Osteocyte (in vitro differentiated cells): ENCODE measurements around the gene SHMT1. TPM values are rescaled to one million over a fixed set of nuclear protein-coding genes. Genes with fewer than 3 reads are reported as not detected.
"Not testable (repeated sequence)": the region's sequence is repeated elsewhere in the genome, so short reads cannot be mapped to it uniquely, and the experiment has no call there.

Source experiments
- DNase-seq: peaks from one replicate; pipeline ENCODE4 v3.0.0; 2021; ENCODE audit warnings: mixed read lengths; ENCODE audit not compliant: unreplicated experiment; ENCODE audit errors: extremely low spot score
- H3K27ac Mint-ChIP-seq: one replicate; pipeline ENCODE4 v1.8.0; 2021; ENCODE audit warnings: mild to moderate bottlenecking, mixed read lengths; ENCODE audit not compliant: unreplicated experiment
- H3K27me3 Mint-ChIP-seq: one replicate; pipeline ENCODE4 v1.8.0; 2021; ENCODE audit warnings: mixed read lengths; ENCODE audit not compliant: unreplicated experiment
- H3K36me3 Mint-ChIP-seq: one replicate; pipeline ENCODE4 v1.8.0; 2021; ENCODE audit warnings: mixed read lengths; ENCODE audit not compliant: unreplicated experiment
- H3K4me1 Mint-ChIP-seq: one replicate; pipeline ENCODE4 v1.8.0; 2021; ENCODE audit warnings: mixed read lengths; ENCODE audit not compliant: unreplicated experiment
- H3K4me3 Mint-ChIP-seq: one replicate; pipeline ENCODE4 v1.8.0; 2021; ENCODE audit warnings: mild to moderate bottlenecking, moderate library complexity, mixed read lengths; ENCODE audit not compliant: unreplicated experiment
- H3K9me3 Mint-ChIP-seq: one replicate; pipeline ENCODE4 v1.8.0; 2021; ENCODE audit warnings: mixed read lengths; ENCODE audit not compliant: unreplicated experiment
- CTCF ChIP-seq: fragments of 200-600 bp; sonication (generic); IDR thresholded peaks from 2 replicates; pipeline ENCODE4 v1.5.0; 2021; ENCODE audit warnings: antibody characterized with exemption, mild to moderate bottlenecking, moderate library complexity
- long read RNA-seq: library from polyadenylated mRNA; unstranded; transcript quantifications from one replicate; pipeline ENCODE4 v2.0.0, GENCODE V29; 2021
- total RNA-seq: library from RNA; stranded (reverse); gene quantifications from 2 replicates; pipeline ENCODE4 v1.2.1, GENCODE V29; 2021

The SHMT1 gene
- total RNA-seq = 5.4 and 5.8 TPM in 2 replicates
- long read RNA-seq, transcript SHMT1-203 (11 exons, 1,656 nt) = minor isoform, 7 of 39 reads
- long read RNA-seq, transcript SHMT1-201 (12 exons, 2,464 nt) = major isoform, 18 of 39 reads
- long read RNA-seq, partial matches to known transcripts = 1 of 39 reads
- long read RNA-seq, other reads (novel, unspliced or antisense) = 12 of 39 reads

GRCh38 chr17:18363101-18364049 is at the start of gene SHMT1:
Gene SHMT1, minus strand, starts transcription at chr17:18363550. Its CDS starts 7,569 bp downstream, at chr17:18355981.
- no peak for TF ChIP-seq CTCF
- peak; percentile 95 for DNase-seq
- Mint-ChIP-seq H3K4me1 (peaks cover 8% of the 10 kb centered on the region), H3K9me3 (no peaks in the 10 kb centered on the region), H3K27me3 (no peaks in the 10 kb centered on the region), H3K4me3 (peak within 1 kb of the TSS; percentile 87), H3K27ac (no peak within 1 kb of the TSS), H3K36me3 (no peaks in the 10 kb centered on the region)

- Mint-ChIP-seq H3K27ac (peak overlapping the region; percentile 95), H3K4me1 (peaks cover 13% of the 10 kb centered on the region), H3K4me3 (peak overlapping the region; percentile 92)
- not testable (repeated sequence) for DNase-seq, H3K27me3 Mint-ChIP-seq, H3K36me3 Mint-ChIP-seq, H3K9me3 Mint-ChIP-seq
Measured at GRCh38 chr17:18412001-18412538, 48.7 kb upstream of the SHMT1 start.

- DNase-seq, H3K27me3 Mint-ChIP-seq, H3K36me3 Mint-ChIP-seq, H3K9me3 Mint-ChIP-seq: not testable (repeated sequence)
- Mint-ChIP-seq H3K27ac (peak overlapping the region; percentile 95), H3K4me3 (peak overlapping the region; percentile 92), H3K4me1 (peaks cover 13% of the 10 kb centered on the region)
Measured at GRCh38 chr17:18411377-18411864, 48.1 kb upstream of the SHMT1 start.

GRCh38 chr17:18410736-18411135 is 47.4 kb upstream of the SHMT1 start:
- not testable (repeated sequence) for DNase-seq, H3K27me3 Mint-ChIP-seq, H3K36me3 Mint-ChIP-seq, H3K9me3 Mint-ChIP-seq
- H3K4me1 Mint-ChIP-seq = peaks cover 13% of the 10 kb centered on the region
- H3K27ac Mint-ChIP-seq = peak overlapping the region; percentile 95
- peak overlapping the region; percentile 92 for H3K4me3 Mint-ChIP-seq

GRCh38 chr17:18409321-18409720 is 46.0 kb upstream of the SHMT1 start:
- H3K27ac Mint-ChIP-seq, H3K27me3 Mint-ChIP-seq, H3K36me3 Mint-ChIP-seq, H3K9me3 Mint-ChIP-seq, DNase-seq, H3K4me3 Mint-ChIP-seq: not testable (repeated sequence)
- peaks cover 13% of the 10 kb centered on the region for H3K4me1 Mint-ChIP-seq

- H3K27me3 Mint-ChIP-seq, H3K9me3 Mint-ChIP-seq, H3K27ac Mint-ChIP-seq, H3K4me3 Mint-ChIP-seq, DNase-seq, H3K36me3 Mint-ChIP-seq: not testable (repeated sequence)
- peaks cover 13% of the 10 kb centered on the region for H3K4me1 Mint-ChIP-seq
Measured at GRCh38 chr17:18408906-18409305, 45.6 kb upstream of the SHMT1 start.

GRCh38 chr17:18403604-18404003 is 40.3 kb upstream of the SHMT1 start:
- DNase-seq, H3K27me3 Mint-ChIP-seq, H3K9me3 Mint-ChIP-seq, H3K4me1 Mint-ChIP-seq, H3K27ac Mint-ChIP-seq, H3K4me3 Mint-ChIP-seq, H3K36me3 Mint-ChIP-seq: not testable (repeated sequence)

GRCh38 chr17:18403166-18403565 is 39.8 kb upstream of the SHMT1 start:
- not testable (repeated sequence) for H3K27ac Mint-ChIP-seq, H3K36me3 Mint-ChIP-seq, DNase-seq, H3K9me3 Mint-ChIP-seq, H3K4me1 Mint-ChIP-seq, H3K4me3 Mint-ChIP-seq, H3K27me3 Mint-ChIP-seq

GRCh38 chr17:18401872-18402590 is 38.7 kb upstream of the SHMT1 start:
- not testable (repeated sequence) for DNase-seq, H3K9me3 Mint-ChIP-seq

GRCh38 chr17:18388728-18389127 is 25.4 kb upstream of the SHMT1 start:
- not testable (repeated sequence) for DNase-seq, H3K36me3 Mint-ChIP-seq, H3K27ac Mint-ChIP-seq, H3K4me3 Mint-ChIP-seq, H3K9me3 Mint-ChIP-seq, H3K4me1 Mint-ChIP-seq
- H3K27me3 Mint-ChIP-seq = peaks cover 20% of the 10 kb centered on the region

More at GRCh38 chr17:18401872-18402590, 38.7 kb upstream of the SHMT1 start:
- not testable (repeated sequence) for H3K4me1 Mint-ChIP-seq, H3K4me3 Mint-ChIP-seq, H3K27ac Mint-ChIP-seq, H3K36me3 Mint-ChIP-seq, H3K27me3 Mint-ChIP-seq
